DMS153 treated with DMSO at 0.1 percent for 48 hours (cell line): ENCODE data around the gene NECAB3.

Experiments used
- DNase-seq: peaks from one replicate; lab custom pipeline; 2025; ENCODE audit not compliant: unreplicated experiment; lab: John Stamatoyannopoulos, UW

Gene NECAB3

GRCh38 chr20:33679758-33680485 lies 5.7 kb upstream of the NECAB3 start:
- DNase-seq: no peak

GRCh38 chr20:33677991-33678702 lies 3.9 kb upstream of the NECAB3 start:
- DNase-seq: no peak

DNA sequence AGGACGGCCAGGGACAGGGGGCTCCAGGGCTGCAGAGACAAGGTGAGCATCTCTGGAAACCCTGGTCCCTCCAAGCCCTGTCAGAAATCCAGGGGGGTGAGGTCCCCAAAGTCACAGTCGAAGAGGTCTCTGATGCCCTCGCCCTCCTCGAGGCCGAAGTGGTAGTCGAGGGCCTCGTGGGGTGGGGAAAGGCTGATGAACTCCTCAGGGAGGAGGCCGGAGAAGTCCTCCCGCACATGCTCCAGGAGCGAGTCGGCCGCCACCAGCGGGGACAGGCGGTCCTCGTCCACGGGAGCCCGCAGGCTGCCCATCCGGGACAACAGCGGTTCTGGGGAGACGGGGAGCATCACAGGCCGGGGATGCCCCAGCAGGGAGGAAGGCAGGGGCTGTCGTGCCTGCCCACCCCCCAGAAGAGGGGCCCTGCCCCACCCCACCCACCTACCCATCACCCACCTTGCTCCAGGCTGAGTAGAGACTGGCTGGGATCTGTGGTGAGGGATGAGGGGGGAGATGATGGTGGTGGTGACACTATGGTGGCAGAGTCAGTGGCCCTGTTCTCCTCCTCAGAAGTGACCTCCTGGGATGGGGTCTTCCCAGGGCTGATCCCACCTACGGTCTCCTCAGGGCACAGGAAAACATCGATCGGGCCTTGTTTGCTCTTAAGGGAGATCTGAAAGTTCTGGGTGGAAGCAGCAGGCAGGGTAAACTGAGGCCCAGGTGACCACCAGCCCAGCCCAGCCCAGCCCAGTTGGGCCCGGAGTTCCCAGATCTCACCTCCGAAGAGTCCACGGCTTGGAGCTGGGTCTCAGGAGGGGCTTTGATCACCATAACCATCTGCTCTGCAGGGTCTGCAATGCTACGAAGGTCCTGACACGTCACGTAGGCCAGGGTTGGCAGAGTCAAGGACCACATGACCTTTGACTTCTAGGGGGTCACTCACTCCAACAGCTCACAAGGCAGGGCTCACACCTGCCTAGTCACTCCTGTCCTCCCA lies 2.7 kb upstream of the NECAB3 start:
- no peak for DNase-seq

DNA sequence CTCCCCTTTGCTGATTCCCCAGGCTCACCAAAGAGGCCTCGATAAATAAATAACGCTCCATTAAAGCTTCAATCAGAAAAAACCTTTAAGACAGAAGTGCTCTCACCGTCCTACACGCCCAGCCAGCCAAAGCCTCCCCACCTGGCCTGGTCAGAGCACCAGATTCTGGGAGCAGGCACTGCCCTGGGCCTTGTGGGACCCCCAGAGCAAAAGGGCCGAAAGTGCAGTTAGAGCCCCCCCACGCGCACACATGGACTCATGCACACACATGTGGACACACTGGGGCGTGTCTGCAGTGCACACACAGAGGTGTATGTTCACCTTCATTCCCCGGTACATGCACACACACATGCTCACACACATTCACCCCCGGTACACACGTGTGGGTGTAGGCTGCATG lies 1.9 kb upstream of the NECAB3 start:
- DNase-seq: no peak

DNA sequence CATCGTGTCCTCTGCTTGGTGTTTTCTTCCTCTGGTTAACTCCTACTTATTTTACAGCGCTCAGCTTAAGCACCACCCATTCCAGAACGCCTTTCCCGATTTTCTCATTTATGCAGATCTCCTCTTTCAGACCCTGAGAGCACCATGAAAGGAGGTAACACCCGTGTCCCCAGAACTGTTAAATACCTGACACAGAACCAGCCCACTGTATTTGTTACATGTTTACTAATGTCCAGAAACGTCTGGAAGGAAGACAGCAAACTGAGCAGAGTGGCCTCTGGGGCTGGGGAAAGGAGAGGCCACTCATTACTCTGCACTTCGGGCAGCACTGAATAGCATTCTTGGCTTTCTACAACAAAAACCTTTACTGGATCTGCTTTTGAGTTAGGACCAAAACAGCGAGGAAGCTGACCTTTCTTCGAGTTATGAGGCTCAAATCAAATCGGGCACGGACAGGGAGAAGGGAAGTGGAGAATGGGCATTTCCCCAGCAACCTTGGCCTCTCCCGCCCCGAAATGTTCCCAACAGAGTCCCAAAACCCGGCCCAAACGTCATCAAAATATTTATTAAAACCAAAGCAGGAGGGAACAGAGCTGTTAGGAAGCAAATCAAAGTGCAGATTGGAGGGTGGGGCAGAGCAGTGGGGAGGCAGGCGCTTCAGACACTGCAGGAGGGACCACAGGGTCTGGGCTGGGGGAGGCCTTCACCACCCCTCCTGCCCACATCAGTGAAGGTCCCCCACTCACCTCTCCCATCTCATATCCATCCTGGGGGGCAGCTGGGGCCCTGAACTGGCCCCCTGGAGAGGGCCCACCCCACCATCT lies 1.1 kb upstream of the NECAB3 start:
- peak; percentile 40 for DNase-seq

- DNase-seq: no peak
Measured at GRCh38 chr20:33673410-33674293, 576 bp downstream of the NECAB3 start.

GRCh38 chr20:33673114-33673409 lies 1.2 kb downstream of the NECAB3 start:
- DNase-seq: no peak

DNA sequence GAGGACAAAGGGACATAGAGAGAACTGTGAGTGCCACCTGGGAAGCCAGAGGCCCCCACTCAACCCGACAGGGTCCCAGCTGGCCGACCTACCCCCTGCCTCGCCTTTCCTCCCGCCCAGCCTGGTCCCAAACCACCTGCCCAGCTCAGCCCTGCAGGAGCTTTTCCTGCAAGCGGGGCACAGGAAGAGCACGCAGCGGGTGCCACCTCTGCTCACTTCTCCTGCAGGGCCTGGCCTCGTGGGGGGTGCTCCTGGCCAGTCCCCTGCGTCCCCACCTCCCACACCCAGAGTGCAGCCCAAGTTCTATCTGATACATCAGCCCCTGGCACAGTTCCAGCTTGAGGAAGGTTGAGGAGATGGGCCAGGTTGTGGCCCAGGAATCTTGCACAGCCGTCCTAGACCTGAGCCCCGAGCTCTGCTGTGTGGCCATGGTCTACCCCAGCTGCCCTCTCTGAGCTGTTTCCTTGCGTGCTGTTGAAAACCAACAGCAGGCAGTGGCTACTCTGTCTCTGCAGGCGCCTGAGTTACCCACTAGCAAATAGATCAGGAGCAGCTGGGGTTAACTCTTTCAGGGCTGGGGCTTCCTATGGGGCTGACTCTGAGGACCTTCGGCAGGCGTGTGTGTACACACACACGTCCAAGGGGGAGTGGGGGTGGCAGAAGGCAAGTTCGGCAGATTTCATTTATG lies 1.7 kb downstream of the NECAB3 start:
- DNase-seq: no peak

DNA sequence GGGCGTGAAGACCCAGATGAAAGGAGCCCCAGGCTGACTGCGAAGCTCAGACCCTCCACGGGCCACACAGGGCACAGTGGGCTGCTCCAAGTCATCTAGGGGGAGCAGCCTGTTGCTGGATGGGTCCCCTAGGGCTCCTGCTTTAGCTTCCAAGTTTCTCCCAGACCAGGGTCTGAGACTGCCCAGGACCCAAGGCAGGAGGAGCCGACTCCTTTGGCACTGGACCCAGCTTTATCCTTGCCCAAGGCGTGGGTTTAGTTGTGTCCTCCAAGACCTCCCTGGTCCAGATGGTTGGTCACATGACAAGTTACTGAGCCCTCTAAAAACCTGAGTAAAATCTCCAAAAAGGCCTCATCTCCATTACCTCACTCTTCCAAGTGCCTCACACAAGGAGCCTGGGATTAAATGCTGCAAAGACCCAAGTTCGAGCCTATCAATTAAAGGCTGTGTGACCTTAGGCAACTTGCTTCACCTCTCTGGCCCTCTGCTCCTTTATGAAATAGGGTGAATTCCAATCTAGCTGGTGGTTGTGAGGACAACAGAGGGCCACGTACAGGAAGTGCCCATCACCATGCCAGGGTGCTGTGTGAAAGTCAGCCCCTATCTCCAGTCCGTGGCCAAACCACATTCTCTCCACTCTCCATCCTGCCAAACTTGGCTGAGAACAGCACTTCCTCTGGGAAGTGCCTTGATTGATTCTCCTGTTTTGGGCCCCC lies 2.5 kb downstream of the NECAB3 start:
- no peak for DNase-seq

- DNase-seq: no peak
Measured at GRCh38 chr20:33670715-33671499, 3.3 kb downstream of the NECAB3 start.

- no peak for DNase-seq
Measured at GRCh38 chr20:33669873-33670640, 4.2 kb downstream of the NECAB3 start.

- DNase-seq: no peak
Measured at GRCh38 chr20:33669224-33669623, 5.0 kb downstream of the NECAB3 start.

GRCh38 chr20:33668466-33669155 lies 5.6 kb downstream of the NECAB3 start:
- no peak for DNase-seq

GRCh38 chr20:33667676-33668465 lies 6.4 kb downstream of the NECAB3 start:
- DNase-seq: peak; percentile 32

- no peak for DNase-seq
Measured at GRCh38 chr20:33667245-33667675, 7.0 kb downstream of the NECAB3 start.
